ENCODE measurements around the gene LEMD2. TPM values are rescaled to one million over a fixed set of nuclear protein-coding genes. Genes with fewer than 3 reads are reported as not detected.

The LEMD2 gene
- total RNA-seq, 1 experiment from 2014 or later, result 43.9 TPM

DNA sequence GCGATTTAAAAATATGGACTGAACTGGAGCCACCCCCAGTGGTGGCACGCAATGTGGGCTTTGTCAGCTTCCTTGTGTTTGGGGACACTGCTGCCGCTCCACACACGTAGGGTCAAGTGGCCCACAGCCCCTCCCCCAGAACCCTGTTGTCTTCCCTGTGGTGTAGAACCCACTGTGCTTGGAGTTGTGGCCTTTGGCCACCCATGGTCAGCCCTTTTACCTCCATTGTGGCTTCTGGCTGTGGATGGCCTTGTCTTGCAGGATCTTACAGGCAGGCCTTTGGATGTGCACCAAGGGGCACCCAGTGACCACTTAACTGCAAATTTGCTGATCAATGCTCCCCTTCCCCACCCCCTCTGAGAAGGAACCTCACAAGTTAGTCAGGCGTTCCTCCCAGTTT, 2.0 kb upstream of the LEMD2 start (continued):
- TF ChIP-seq, protein P1, sequence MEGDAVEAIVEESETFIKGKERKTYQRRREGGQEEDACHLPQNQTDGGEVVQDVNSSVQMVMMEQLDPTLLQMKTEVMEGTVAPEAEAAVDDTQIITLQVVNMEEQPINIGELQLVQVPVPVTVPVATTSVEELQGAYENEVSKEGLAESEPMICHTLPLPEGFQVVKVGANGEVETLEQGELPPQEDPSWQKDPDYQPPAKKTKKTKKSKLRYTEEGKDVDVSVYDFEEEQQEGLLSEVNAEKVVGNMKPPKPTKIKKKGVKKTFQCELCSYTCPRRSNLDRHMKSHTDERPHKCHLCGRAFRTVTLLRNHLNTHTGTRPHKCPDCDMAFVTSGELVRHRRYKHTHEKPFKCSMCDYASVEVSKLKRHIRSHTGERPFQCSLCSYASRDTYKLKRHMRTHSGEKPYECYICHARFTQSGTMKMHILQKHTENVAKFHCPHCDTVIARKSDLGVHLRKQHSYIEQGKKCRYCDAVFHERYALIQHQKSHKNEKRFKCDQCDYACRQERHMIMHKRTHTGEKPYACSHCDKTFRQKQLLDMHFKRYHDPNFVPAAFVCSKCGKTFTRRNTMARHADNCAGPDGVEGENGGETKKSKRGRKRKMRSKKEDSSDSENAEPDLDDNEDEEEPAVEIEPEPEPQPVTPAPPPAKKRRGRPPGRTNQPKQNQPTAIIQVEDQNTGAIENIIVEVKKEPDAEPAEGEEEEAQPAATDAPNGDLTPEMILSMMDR (IDR thresholded peaks at IDR 0.05 in 2 of 3, conservative IDR thresholded peaks at IDR 0.05 in 1 of 3; ENCODE audit: borderline replicate concordance in 1 of 3, insufficient read depth in 1 of 3, low read depth in 2 of 3, low read length in 2 of 3), result no peak
- TF ChIP-seq TCF7L2 (IDR thresholded peaks at IDR 0.05; ENCODE audit: borderline replicate concordance, extremely low read depth, insufficient read depth, insufficient read length) (no peak), SIN3A (IDR thresholded peaks at IDR 0.05; ENCODE audit: low read depth) (no peak), EZH2phosphoT487 (IDR thresholded peaks at IDR 0.05; ENCODE audit: borderline replicate concordance) (no peak)

DNA sequence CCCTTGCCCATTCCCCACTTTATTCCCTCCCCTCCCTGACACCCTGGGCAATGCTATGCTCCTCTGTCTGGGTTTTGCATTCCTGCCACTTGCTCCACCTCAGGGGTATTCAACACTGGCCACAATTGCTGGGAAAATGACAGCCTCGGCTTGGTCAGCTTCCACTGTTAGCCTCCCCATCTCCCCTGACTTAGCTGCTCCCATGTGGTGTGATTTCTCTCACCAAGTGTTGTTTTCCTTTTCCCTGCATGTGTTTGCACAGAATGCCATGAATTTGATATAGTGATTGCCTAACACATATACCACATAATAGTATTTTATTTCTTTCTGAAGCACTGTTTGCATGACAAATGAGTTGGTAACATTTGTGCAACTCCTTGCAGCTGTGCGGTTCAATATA, 1.4 kb upstream of the LEMD2 start:
- Histone ChIP-seq H3K27me3 (ENCODE audit: insufficient read depth, low read length) (peaks cover 8% of the 10 kb centered on the region; the same call in 1 of the 2 replicates), H3K4me1 (ENCODE audit: control insufficient read depth in 1 of 2, insufficient read depth in 2 of 2, low read length in 2 of 2) (peaks cover 7 to 22% of the 10 kb centered on the region in 2 experiments; a peak in 3 of 4 replicates), H4K20me1 (ENCODE audit: insufficient read depth) (no peaks in the 10 kb centered on the region), H3K27ac (ENCODE audit: low read depth, low read length) (no peak overlapping the region), H3K4me2 (ENCODE audit: low read length) (no peak overlapping the region), H3K36me3 (ENCODE audit: control insufficient read depth in 1 of 2, insufficient read depth in 2 of 2, low read length in 2 of 2) (no peaks in the 10 kb centered on the region), H3K4me3 (replicated peaks in 1 of 2; ENCODE audit: low read depth in 1 of 2, low read length in 2 of 2) (no peak overlapping the region), H3K79me2 (ENCODE audit: insufficient read depth, low read length) (peaks cover 27% of the 10 kb centered on the region), H2AFZ (ENCODE audit: low read depth, low read length, poor library complexity, severe bottlenecking) (no peak overlapping the region), H3K9me2 (ENCODE audit: insufficient read depth) (peaks cover 5% of the 10 kb centered on the region; the same call in 1 of the 2 replicates), H3K9me3 (ENCODE audit: control insufficient read depth in 1 of 2, insufficient read depth in 1 of 2, low read depth in 1 of 2, low read length in 2 of 2) (no peaks in the 10 kb centered on the region), H3K9ac (ENCODE audit: low read length) (no peak overlapping the region)
- no TSS peak for BruUV-seq (replicated peaks)
- ATAC-seq (no peak), DNase-seq (ENCODE audit: low read depth, low spot score) (no peak)
- intact Hi-C loops (cut with micrococcal nuclease), result no loop called here
- ChIA-PET POLR2A (no interaction called here), CTCF (no interaction called here), RAD21 (ENCODE audit: low non-redundant PET in 1 of 2, low total read pairs in 2 of 2, uncharacterized antibody in 2 of 2, unreplicated experiment in 2 of 2) (no interaction called here)
- TF ChIP-seq, protein P2, sequence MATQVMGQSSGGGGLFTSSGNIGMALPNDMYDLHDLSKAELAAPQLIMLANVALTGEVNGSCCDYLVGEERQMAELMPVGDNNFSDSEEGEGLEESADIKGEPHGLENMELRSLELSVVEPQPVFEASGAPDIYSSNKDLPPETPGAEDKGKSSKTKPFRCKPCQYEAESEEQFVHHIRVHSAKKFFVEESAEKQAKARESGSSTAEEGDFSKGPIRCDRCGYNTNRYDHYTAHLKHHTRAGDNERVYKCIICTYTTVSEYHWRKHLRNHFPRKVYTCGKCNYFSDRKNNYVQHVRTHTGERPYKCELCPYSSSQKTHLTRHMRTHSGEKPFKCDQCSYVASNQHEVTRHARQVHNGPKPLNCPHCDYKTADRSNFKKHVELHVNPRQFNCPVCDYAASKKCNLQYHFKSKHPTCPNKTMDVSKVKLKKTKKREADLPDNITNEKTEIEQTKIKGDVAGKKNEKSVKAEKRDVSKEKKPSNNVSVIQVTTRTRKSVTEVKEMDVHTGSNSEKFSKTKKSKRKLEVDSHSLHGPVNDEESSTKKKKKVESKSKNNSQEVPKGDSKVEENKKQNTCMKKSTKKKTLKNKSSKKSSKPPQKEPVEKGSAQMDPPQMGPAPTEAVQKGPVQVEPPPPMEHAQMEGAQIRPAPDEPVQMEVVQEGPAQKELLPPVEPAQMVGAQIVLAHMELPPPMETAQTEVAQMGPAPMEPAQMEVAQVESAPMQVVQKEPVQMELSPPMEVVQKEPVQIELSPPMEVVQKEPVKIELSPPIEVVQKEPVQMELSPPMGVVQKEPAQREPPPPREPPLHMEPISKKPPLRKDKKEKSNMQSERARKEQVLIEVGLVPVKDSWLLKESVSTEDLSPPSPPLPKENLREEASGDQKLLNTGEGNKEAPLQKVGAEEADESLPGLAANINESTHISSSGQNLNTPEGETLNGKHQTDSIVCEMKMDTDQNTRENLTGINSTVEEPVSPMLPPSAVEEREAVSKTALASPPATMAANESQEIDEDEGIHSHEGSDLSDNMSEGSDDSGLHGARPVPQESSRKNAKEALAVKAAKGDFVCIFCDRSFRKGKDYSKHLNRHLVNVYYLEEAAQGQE (IDR thresholded peaks at IDR 0.05; ENCODE audit: low read depth), result no peak
- TF ChIP-seq, protein P3, sequence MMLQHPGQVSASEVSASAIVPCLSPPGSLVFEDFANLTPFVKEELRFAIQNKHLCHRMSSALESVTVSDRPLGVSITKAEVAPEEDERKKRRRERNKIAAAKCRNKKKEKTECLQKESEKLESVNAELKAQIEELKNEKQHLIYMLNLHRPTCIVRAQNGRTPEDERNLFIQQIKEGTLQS (IDR thresholded peaks at IDR 0.05), result no peak
- TF ChIP-seq, protein P4, sequence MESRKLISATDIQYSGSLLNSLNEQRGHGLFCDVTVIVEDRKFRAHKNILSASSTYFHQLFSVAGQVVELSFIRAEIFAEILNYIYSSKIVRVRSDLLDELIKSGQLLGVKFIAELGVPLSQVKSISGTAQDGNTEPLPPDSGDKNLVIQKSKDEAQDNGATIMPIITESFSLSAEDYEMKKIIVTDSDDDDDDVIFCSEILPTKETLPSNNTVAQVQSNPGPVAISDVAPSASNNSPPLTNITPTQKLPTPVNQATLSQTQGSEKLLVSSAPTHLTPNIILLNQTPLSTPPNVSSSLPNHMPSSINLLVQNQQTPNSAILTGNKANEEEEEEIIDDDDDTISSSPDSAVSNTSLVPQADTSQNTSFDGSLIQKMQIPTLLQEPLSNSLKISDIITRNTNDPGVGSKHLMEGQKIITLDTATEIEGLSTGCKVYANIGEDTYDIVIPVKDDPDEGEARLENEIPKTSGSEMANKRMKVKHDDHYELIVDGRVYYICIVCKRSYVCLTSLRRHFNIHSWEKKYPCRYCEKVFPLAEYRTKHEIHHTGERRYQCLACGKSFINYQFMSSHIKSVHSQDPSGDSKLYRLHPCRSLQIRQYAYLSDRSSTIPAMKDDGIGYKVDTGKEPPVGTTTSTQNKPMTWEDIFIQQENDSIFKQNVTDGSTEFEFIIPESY (IDR thresholded peaks at IDR 0.05; ENCODE audit: extremely low read depth, insufficient replicate concordance, low read length), result no peak
- TF ChIP-seq CEBPB (IDR thresholded peaks at IDR 0.05; ENCODE audit: low read depth) (no peak), POLR2AphosphoS5 (IDR thresholded peaks at IDR 0.05; ENCODE audit: low read depth, low read length) (no peak), EZH2phosphoT487 (IDR thresholded peaks at IDR 0.05; ENCODE audit: borderline replicate concordance) (no peak), SRF (IDR thresholded peaks at IDR 0.05; ENCODE audit: low read depth) (no peak), TCF7L2 (IDR thresholded peaks at IDR 0.05; ENCODE audit: borderline replicate concordance, extremely low read depth, insufficient read depth, insufficient read length) (no peak), CBX3 (IDR thresholded peaks at IDR 0.05; ENCODE audit: low read depth) (no peak), SP1 (IDR thresholded peaks at IDR 0.05; ENCODE audit: low read depth) (no peak), FOSL1 (IDR thresholded peaks at IDR 0.05; ENCODE audit: low read depth) (no peak), POLR2A (IDR thresholded peaks at IDR 0.05; ENCODE audit: borderline replicate concordance, extremely low read depth, insufficient read depth, insufficient read length) (no peak), ZFX (IDR thresholded peaks at IDR 0.05) (no peak), YY1 (IDR thresholded peaks at IDR 0.05; ENCODE audit: extremely low read depth, insufficient replicate concordance, low read depth, low read length) (no peak)
